C4-2B (cell line): Measurements from ENCODE around the gene PSTK.

Experiments used
- CTCF ChIP-seq: fragments of 450-650 bp; conservative IDR thresholded peaks from 2 replicates; pipeline ENCODE4 v1.5.1; 2017; ENCODE audit warnings: mild to moderate bottlenecking
- ZFX ChIP-seq: fragments of 450-650 bp; IDR thresholded peaks from 2 replicates; pipeline ENCODE4 v1.6.1; 2017

- TF ChIP-seq CTCF, result no peak
- TF ChIP-seq ZFX, result no peak
Measured at GRCh38 chr10:123031124-123031523, 50.9 kb downstream of the PSTK start.
